ENCODE measurements around the gene OIT3. TPM values are rescaled to one million over a fixed set of nuclear protein-coding genes. Genes with fewer than 3 reads are reported as not detected.

Gene OIT3
- total and polyA plus RNA-seq, 2 of the 8 experiments (the other 6 are each of a cell fraction or from before 2014, with no cell fraction given) = not detected

- Histone ChIP-seq H3K4me1 (replicated peaks in 1 of 4; ENCODE audit: control insufficient read depth in 3 of 4, insufficient read depth in 4 of 4, low read length in 3 of 4) (no peaks in the 10 kb centered on the region), H2BK120ac (replicated peaks; ENCODE audit: low read depth, low read length) (no peak overlapping the region), H3K18ac (ENCODE audit: extremely low read depth, low read length) (no peak overlapping the region), H3K14ac (ENCODE audit: insufficient read length) (no peak overlapping the region), H3K23me2 (ENCODE audit: low read depth, low read length) (no peaks in the 10 kb centered on the region), H4K20me1 (replicated peaks in 1 of 2; ENCODE audit: control insufficient read depth in 1 of 2, insufficient read depth in 2 of 2, low read length in 2 of 2) (no peaks in the 10 kb centered on the region), H4K91ac (replicated peaks; ENCODE audit: insufficient read length, low read length) (no peak overlapping the region), H3K36me3 (ENCODE audit: control insufficient read depth in 2 of 4, insufficient read depth in 4 of 4, low read length in 3 of 4) (no peaks in the 10 kb centered on the region), H3K4me3 (ENCODE audit: extremely low read depth in 1 of 4, insufficient read depth in 2 of 4, low read depth in 3 of 4, low read length in 4 of 4) (no peak overlapping the region), H2BK20ac (ENCODE audit: low read length) (no peak overlapping the region), H3K9me3 (ENCODE audit: insufficient read depth in 2 of 2, low read depth in 1 of 2, low read length in 1 of 2) (peaks cover 2 to 7% of the 10 kb centered on the region in 2 experiments; a peak in 1 of 4 replicates), H2BK5ac (ENCODE audit: low read depth, low read length) (no peak overlapping the region), H2BK15ac (ENCODE audit: low read length) (no peak overlapping the region), H3K23ac (ENCODE audit: insufficient read length) (no peak overlapping the region), H2AFZ (ENCODE audit: low read length) (no peak overlapping the region; the same call in 1 of the 2 replicates), H4K8ac (ENCODE audit: extremely low read depth, insufficient read depth, low read length) (no peak overlapping the region), H2AK5ac (ENCODE audit: low read depth, low read length) (no peak overlapping the region), H3K4me2 (ENCODE audit: insufficient read depth in 1 of 2, low read depth in 2 of 2, low read length in 2 of 2) (no peak overlapping the region), H3K4ac (replicated peaks; ENCODE audit: insufficient read length, low read depth, low read length) (no peak overlapping the region), H4K5ac (ENCODE audit: insufficient read length, low read depth, low read length) (no peak overlapping the region), H3K9ac (replicated peaks in 1 of 4; ENCODE audit: extremely low read depth in 1 of 4, low read depth in 3 of 4, low read length in 3 of 4) (no peak overlapping the region), H3K79me1 (ENCODE audit: low read depth, low read length) (no peaks in the 10 kb centered on the region), H2BK12ac (ENCODE audit: low read depth, low read length) (no peak overlapping the region), H3K27ac (ENCODE audit: low read depth, low read length) (no peak overlapping the region), H3K79me2 (ENCODE audit: control insufficient read depth in 1 of 2, insufficient read depth in 2 of 2, low read length in 2 of 2) (no peaks in the 10 kb centered on the region), H3K56ac (replicated peaks; ENCODE audit: insufficient read length, low read depth, low read length) (no peak overlapping the region), H3K27me3 (replicated peaks in 1 of 4; ENCODE audit: control insufficient read depth in 3 of 4, extremely low read depth in 1 of 4, insufficient read depth in 3 of 4, low read length in 3 of 4) (no peaks in the 10 kb centered on the region)
- WGBS, 2 experiments (ENCODE audit: extremely low coverage in 1 of 2, insufficient coverage in 1 of 2, insufficient read length in 1 of 2, insufficient replicate concordance in 2 of 2, low coverage in 1 of 2, low lambda C conversion rate in 2 of 2, missing lambda C conversion rate in 1 of 2) = 86% methylated on average over 6 of the region's 6 CpGs; no CpG with 5 or more reads in 1 of the 2 experiments
- ChIA-PET CTCF (ENCODE audit: partially characterized antibody) (no interaction called here), POLR2A (ENCODE audit: partially characterized antibody) (no interaction called here)
- DNase-seq (ENCODE audit: low read depth in 1 of 2, low spot score in 2 of 2) (no peak), FAIRE-seq (no peak)
- TF ChIP-seq BACH1 (IDR thresholded peaks at IDR 0.05; ENCODE audit: low read length) (no peak), HDAC2 (IDR thresholded peaks at IDR 0.05; ENCODE audit: borderline replicate concordance in 1 of 2, low read depth in 2 of 2, low read length in 2 of 2) (no peak)
- TF ChIP-seq, protein P1, sequence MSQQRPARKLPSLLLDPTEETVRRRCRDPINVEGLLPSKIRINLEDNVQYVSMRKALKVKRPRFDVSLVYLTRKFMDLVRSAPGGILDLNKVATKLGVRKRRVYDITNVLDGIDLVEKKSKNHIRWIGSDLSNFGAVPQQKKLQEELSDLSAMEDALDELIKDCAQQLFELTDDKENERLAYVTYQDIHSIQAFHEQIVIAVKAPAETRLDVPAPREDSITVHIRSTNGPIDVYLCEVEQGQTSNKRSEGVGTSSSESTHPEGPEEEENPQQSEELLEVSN (IDR thresholded peaks at IDR 0.05) = no peak
These were observed 12.9 kb downstream of the OIT3 start for GRCh38 chr10:72906446-72906845.

All from H1 (cell line).